Measurements from ENCODE around the gene RAB3GAP1. TPM values are rescaled to one million over a fixed set of nuclear protein-coding genes. Genes with fewer than 3 reads are reported as not detected.
A peak's percentile ranks its signal among the peaks of the same experiment; 100 is the strongest.

RAB3GAP1 gene
- total RNA-seq, 1 experiment from 2014 or later = 38.6 TPM

GRCh38 chr2:135168204-135168856 is 116.2 kb downstream of the RAB3GAP1 start:
- Histone ChIP-seq H3K27me3 (ENCODE audit: control insufficient read depth, insufficient read depth, low read length) (no peaks in the 10 kb centered on the region), H3K9me3 (ENCODE audit: control insufficient read depth, insufficient read depth, low read depth, low read length) (no peaks in the 10 kb centered on the region), H3K27ac (ENCODE audit: low read length) (no peak overlapping the region), H3K36me3 (ENCODE audit: control insufficient read depth, insufficient read depth, low read length) (peaks cover 21% of the 10 kb centered on the region), H3K4me1 (ENCODE audit: control insufficient read depth, insufficient read depth, low read length) (no peaks in the 10 kb centered on the region), H3K4me3 (ENCODE audit: low read depth in 2 of 2, low read length in 2 of 2) (no peak overlapping the region)
- ChIA-PET CTCF (interaction anchor here (0.7 kb wide), 1 partner anchor 440 kb away, joined by 3 read pairs; no protein-coding TSS in a partner anchor), POLR2A (no interaction called here)
- BruUV-seq (replicated peaks) = no TSS peak
- intact Hi-C loops (cut with micrococcal nuclease; ENCODE audit: unreplicated experiment) = loop anchor here (10.0 kb wide), 1 partner anchor 164 kb away; no protein-coding TSS in a partner anchor
- TF ChIP-seq REST (IDR thresholded peaks at IDR 0.05; ENCODE audit: insufficient read depth in 1 of 2, low read depth in 2 of 2, low read length in 1 of 2) (no peak), CTCF (IDR thresholded peaks at IDR 0.05) (0 out of 2 replicates have a peak, but pooled peaks have one; percentile 9), SIN3A (IDR thresholded peaks at IDR 0.05; ENCODE audit: borderline replicate concordance, insufficient read depth, low read depth, low read length) (no peak), TCF7L2 (IDR thresholded peaks at IDR 0.05; ENCODE audit: low read depth, low read length) (no peak), POLR2AphosphoS5 (IDR thresholded peaks at IDR 0.05; ENCODE audit: low read depth, low read length) (no peak)
- DNase-seq (ENCODE audit: low read depth, low spot score) = no peak
- in situ Hi-C loops (cut with HindIII; ENCODE audit: low pct_unique_long_range_greater_than_20kb, low sequenced_read_pairs) = no loop called here
- ATAC-seq = no peak

GRCh38 chr2:135169900-135170753 is 118.0 kb downstream of the RAB3GAP1 start:
- no peaks in the 10 kb centered on the region for H3K4me1 ChIP-seq (ENCODE audit: control insufficient read depth, insufficient read depth, low read length)
- DNase-seq (ENCODE audit: low read depth, low spot score) (no peak), ATAC-seq (no peak)
- intact Hi-C loops (cut with micrococcal nuclease; ENCODE audit: unreplicated experiment) = loop anchor here (10.0 kb wide), 1 partner anchor 165 kb away; no protein-coding TSS in a partner anchor
- ChIA-PET CTCF (no interaction called here), POLR2A (no interaction called here)
- no TSS peak for BruUV-seq (replicated peaks)
- TF ChIP-seq SIN3A (IDR thresholded peaks at IDR 0.05; ENCODE audit: borderline replicate concordance, insufficient read depth, low read depth, low read length) = no peak
- no peak for TF ChIP-seq REST (IDR thresholded peaks at IDR 0.05; ENCODE audit: insufficient read depth in 1 of 2, low read depth in 2 of 2, low read length in 1 of 2)
- TF ChIP-seq CTCF (IDR thresholded peaks at IDR 0.05) = no peak
- no peak for TF ChIP-seq POLR2AphosphoS5 (IDR thresholded peaks at IDR 0.05; ENCODE audit: low read depth, low read length)
- TF ChIP-seq TCF7L2 (IDR thresholded peaks at IDR 0.05; ENCODE audit: low read depth, low read length) = no peak
- no peak overlapping the region for H3K27ac ChIP-seq (ENCODE audit: low read length)
- in situ Hi-C loops (cut with HindIII; ENCODE audit: low pct_unique_long_range_greater_than_20kb, low sequenced_read_pairs) = no loop called here
- no peaks in the 10 kb centered on the region for H3K27me3 ChIP-seq (ENCODE audit: control insufficient read depth, insufficient read depth, low read length)
- H3K36me3 ChIP-seq (ENCODE audit: control insufficient read depth, insufficient read depth, low read length) = peaks cover 21% of the 10 kb centered on the region
- no peak overlapping the region for H3K4me3 ChIP-seq (ENCODE audit: low read depth in 2 of 2, low read length in 2 of 2)
- no peaks in the 10 kb centered on the region for H3K9me3 ChIP-seq (ENCODE audit: control insufficient read depth, insufficient read depth, low read depth, low read length)
